ENCODE measurements around the gene SLC28A2.
"Not testable (repeated sequence)": the region's sequence is repeated elsewhere in the genome, so short reads cannot be mapped to it uniquely, and the experiment has no call there.

Gene SLC28A2

DNA sequence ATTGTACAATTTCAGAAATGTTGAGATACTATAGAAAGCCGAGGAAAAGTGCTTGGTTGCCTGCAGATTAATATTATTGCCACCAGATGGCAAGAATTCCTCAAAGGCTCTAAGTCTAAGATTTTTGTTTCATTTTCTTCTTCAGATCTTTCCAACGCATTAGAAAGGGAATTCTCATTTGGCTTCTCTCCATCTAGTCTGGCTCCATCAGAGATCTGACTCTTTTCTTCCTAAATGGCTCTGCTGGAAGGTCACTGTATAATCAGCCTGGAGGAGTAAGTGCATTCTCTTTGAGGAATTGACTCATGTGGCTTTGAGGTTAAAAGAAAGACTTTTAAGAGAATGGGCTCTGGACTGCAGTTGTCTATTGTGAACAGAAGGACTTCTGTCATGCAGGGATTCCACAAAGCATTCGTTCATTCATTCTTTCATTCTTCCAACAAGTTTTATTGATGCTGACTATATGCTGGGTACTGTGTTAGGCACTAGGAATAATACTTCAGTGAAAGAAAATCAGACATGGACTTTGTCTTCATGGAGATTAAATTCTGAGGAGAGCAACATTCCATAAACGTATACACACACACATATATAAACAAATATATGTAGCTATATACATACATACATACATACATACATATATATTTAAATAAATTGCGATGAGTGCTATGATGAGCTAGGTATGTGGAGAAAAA lies 55.3 kb downstream of the SLC28A2 start:
- Histone ChIP-seq H3K4me3 (ENCODE audit: low read length) (peak overlapping the region; percentile 42), H3K4me1 (ENCODE audit: control insufficient read depth, insufficient read depth, low read length) (no peaks in the 10 kb centered on the region), H3K9ac (ENCODE audit: low read length) (no peak overlapping the region), H3K27me3 (ENCODE audit: control insufficient read depth, insufficient read depth, low read length) (no peaks in the 10 kb centered on the region), H3K36me3 (ENCODE audit: control insufficient read depth, insufficient read depth, low read length) (no peaks in the 10 kb centered on the region), H3K27ac (ENCODE audit: low read depth, low read length) (no peak overlapping the region)

DNA sequence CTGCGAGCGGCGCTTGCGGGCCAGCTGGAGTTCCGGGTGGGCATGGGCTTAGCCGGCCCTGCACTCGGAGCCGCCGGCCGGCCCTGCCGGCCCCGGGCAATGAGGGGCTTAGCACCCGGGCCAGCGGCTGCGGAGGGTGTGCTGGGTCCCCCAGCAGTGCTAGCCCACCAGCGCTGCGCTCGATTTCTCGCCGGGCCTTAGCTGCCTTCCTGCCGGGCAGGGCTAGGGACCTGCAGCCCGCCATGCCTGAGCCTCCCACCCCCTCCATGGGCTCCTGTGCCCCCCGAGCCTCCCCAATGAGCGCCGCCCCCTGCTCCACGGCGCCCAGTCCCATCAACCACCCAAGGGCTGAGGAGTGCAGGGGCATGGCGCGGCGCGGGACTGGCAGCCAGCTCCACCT lies 62.1 kb downstream of the SLC28A2 start:
- H3K36me3 ChIP-seq (ENCODE audit: control insufficient read depth, insufficient read depth, low read length); H3K4me3 ChIP-seq (ENCODE audit: low read length); H3K27me3 ChIP-seq (ENCODE audit: control insufficient read depth, insufficient read depth, low read length); H3K4me1 ChIP-seq (ENCODE audit: control insufficient read depth, insufficient read depth, low read length); H3K9ac ChIP-seq (ENCODE audit: low read length); H3K27ac ChIP-seq (ENCODE audit: low read depth, low read length): not testable (repeated sequence)

DNA sequence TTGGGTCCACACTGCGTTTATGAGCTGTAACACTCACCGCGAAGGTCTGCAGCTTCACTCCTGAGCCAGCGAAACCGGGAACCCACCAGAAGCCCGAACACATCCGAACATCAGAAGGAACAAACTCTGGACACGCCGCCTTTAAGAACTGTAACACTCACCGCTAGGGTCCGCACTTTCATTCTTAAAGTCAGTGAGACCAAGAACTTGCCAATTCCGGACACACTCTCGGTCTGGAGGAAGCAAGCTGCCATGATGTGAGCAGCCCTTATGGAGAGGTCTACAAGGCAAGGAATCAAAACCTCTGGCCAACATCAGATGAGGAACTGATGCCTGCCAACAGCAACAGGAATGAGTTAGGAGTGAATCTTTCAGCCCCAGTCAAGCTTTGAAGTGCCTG lies 62.9 kb downstream of the SLC28A2 start:
- Histone ChIP-seq H3K4me1 (ENCODE audit: control insufficient read depth, insufficient read depth, low read length) (no peaks in the 10 kb centered on the region), H3K36me3 (ENCODE audit: control insufficient read depth, insufficient read depth, low read length) (no peaks in the 10 kb centered on the region), H3K27me3 (ENCODE audit: control insufficient read depth, insufficient read depth, low read length) (no peaks in the 10 kb centered on the region), H3K9ac (ENCODE audit: low read length) (no peak overlapping the region), H3K4me3 (ENCODE audit: low read length) (no peak overlapping the region), H3K27ac (ENCODE audit: low read depth, low read length) (no peak overlapping the region)

DNA sequence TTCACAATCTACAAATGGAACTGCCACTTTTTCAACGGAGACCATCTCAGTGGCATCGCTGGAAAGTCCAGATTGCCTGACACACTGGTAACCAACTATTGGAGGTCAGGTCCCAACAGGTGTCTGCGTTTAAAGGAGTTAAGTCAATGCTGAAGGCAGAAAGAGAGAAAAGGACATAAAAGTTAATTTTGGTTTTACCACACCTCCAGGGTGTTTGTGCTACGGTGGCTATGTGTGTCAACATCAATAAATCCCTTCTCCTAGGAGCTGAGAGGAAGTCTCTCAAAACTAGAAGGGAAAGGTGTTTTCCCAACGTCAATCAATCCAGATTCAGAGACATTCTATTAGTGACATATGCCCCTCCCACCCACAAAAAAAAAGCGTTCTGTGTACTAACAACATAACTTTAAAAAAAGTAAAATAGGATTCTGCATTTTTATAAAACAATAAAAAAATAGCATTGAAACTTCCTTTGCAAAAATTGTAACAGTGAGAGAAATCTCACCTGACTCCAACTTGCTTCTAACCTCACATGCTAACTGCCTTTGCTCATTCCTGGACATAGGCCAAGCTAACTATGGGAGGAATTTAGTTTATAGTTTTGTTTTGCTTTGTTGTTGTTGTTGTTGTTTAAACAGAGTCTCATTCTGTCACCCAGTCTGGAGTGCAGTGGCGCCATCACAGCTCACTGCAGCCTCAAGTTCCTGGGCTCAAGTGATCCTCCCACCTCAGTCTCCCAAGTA lies 67.6 kb downstream of the SLC28A2 start:
- no peaks in the 10 kb centered on the region for H3K4me1 ChIP-seq (ENCODE audit: control insufficient read depth, insufficient read depth, low read length)
- H3K36me3 ChIP-seq (ENCODE audit: control insufficient read depth, insufficient read depth, low read length): no peaks in the 10 kb centered on the region
- H3K9ac ChIP-seq (ENCODE audit: low read length): no peak overlapping the region
- no peak overlapping the region for H3K27ac ChIP-seq (ENCODE audit: low read depth, low read length)
- no peaks in the 10 kb centered on the region for H3K27me3 ChIP-seq (ENCODE audit: control insufficient read depth, insufficient read depth, low read length)
- no peak overlapping the region for H3K4me3 ChIP-seq (ENCODE audit: low read length)

DNA sequence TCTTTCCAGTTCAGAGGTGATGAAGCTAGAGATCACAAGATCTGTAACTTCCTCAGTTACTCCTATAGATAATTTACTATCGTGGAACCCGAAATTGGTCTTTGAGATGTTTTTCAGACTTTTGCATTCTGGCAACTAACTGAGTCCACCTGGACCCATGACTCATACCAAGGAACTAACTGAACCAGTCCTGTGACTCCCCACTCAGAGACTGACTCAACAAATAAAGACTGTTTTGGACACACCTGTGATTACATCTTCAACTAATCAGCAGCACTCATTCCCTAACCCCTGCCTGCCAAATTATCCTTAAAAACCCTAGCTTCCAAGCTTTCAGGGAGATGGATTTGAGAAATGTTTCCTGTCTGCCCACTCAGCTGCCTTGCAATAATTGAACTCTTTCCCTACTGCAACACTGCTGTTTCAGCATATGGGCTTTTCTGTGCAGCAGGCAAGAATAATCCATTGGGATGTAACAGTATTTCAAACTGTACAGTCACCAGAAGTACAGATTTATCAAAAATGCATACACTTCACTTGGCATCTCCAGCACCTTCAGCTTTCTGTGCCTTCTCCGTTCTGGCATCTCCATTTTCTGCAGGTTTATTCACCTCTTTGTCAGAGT lies 68.7 kb downstream of the SLC28A2 start:
- Histone ChIP-seq H3K27me3 (ENCODE audit: control insufficient read depth, insufficient read depth, low read length) (no peaks in the 10 kb centered on the region), H3K4me1 (ENCODE audit: control insufficient read depth, insufficient read depth, low read length) (no peaks in the 10 kb centered on the region), H3K9ac (ENCODE audit: low read length) (no peak overlapping the region), H3K36me3 (ENCODE audit: control insufficient read depth, insufficient read depth, low read length) (no peaks in the 10 kb centered on the region), H3K4me3 (ENCODE audit: low read length) (no peak overlapping the region), H3K27ac (ENCODE audit: low read depth, low read length) (no peak overlapping the region)

DNA sequence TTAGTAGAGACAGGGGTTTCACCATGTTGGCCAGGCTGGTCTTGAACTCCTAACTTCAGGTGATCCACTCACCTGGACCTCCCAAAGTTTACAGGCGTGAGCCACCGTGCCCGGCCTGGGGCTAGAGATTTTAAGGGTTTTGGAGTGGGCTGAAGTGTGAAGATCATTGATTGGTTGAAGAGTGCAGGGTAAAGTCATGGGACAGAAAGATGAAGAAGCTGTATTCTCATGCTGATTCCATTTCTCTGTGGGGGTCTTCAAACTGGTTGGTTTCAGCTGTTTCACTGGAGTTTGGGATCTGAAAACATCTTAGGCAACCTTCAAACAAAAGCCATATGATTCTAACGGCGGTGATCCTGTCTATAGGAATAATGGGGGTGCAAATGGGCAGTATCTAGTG lies 74.2 kb downstream of the SLC28A2 start:
- Histone ChIP-seq H3K4me3 (ENCODE audit: low read length) (no peak overlapping the region), H3K27me3 (ENCODE audit: control insufficient read depth, insufficient read depth, low read length) (no peaks in the 10 kb centered on the region), H3K27ac (ENCODE audit: low read depth, low read length) (no peak overlapping the region), H3K36me3 (ENCODE audit: control insufficient read depth, insufficient read depth, low read length) (no peaks in the 10 kb centered on the region), H3K4me1 (ENCODE audit: control insufficient read depth, insufficient read depth, low read length) (no peaks in the 10 kb centered on the region), H3K9ac (ENCODE audit: low read length) (no peak overlapping the region)

DNA sequence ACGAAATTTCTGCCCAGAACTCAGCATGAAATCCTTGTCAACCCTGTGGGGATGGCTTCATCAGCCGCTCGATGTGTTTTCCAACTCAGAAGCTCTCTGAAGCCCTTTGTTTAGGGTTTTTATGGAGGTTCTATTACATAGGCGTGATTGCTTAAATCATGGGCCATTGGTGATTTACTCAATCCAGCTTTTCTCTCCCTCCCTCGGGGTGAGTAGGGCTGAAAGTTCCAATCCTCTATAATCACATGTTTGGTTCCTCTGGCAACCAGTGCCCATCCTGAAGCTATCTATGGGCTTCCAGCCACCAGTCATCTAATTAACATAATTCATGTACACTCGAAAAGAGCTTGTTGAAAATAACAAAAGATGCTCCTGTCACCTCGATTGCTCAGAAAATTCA lies 74.7 kb downstream of the SLC28A2 start:
- Histone ChIP-seq H3K27ac (ENCODE audit: low read depth, low read length) (no peak overlapping the region), H3K36me3 (ENCODE audit: control insufficient read depth, insufficient read depth, low read length) (no peaks in the 10 kb centered on the region), H3K27me3 (ENCODE audit: control insufficient read depth, insufficient read depth, low read length) (no peaks in the 10 kb centered on the region), H3K4me3 (ENCODE audit: low read length) (no peak overlapping the region), H3K9ac (ENCODE audit: low read length) (no peak overlapping the region), H3K4me1 (ENCODE audit: control insufficient read depth, insufficient read depth, low read length) (no peaks in the 10 kb centered on the region)
